GM12872 (cell line): ENCODE data around the gene RANBP17.

Source experiments
- TF ChIP-seq, protein P1 (sequence below): IDR thresholded peaks from 3 replicates; pipeline ENCODE4 v1.5.1; 2011; ENCODE audit warnings: low read depth, mild to moderate bottlenecking, low read length, moderate library complexity; ENCODE audit not compliant: insufficient read depth

The RANBP17 gene

DNA sequence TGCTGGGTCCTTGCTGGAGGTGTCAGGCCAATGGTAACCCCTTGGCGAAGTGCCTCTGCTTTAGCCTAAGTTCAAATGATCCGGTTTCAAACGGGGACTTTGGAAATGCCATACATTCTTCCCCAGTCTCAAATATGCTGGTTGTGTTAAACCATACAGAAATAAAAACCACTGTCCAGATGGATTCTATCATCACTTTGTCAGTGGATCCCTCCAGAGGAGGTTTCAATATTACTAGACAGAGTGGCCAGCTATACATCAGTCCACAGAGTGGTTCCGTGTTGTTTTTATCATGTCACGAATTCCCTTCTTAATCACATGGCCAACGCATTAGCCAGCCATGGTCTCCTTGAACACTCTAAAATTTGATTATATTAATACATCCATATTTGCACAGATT lies 7.3 kb upstream of the RANBP17 start:
- TF ChIP-seq, protein P1, sequence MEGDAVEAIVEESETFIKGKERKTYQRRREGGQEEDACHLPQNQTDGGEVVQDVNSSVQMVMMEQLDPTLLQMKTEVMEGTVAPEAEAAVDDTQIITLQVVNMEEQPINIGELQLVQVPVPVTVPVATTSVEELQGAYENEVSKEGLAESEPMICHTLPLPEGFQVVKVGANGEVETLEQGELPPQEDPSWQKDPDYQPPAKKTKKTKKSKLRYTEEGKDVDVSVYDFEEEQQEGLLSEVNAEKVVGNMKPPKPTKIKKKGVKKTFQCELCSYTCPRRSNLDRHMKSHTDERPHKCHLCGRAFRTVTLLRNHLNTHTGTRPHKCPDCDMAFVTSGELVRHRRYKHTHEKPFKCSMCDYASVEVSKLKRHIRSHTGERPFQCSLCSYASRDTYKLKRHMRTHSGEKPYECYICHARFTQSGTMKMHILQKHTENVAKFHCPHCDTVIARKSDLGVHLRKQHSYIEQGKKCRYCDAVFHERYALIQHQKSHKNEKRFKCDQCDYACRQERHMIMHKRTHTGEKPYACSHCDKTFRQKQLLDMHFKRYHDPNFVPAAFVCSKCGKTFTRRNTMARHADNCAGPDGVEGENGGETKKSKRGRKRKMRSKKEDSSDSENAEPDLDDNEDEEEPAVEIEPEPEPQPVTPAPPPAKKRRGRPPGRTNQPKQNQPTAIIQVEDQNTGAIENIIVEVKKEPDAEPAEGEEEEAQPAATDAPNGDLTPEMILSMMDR = no peak

DNA sequence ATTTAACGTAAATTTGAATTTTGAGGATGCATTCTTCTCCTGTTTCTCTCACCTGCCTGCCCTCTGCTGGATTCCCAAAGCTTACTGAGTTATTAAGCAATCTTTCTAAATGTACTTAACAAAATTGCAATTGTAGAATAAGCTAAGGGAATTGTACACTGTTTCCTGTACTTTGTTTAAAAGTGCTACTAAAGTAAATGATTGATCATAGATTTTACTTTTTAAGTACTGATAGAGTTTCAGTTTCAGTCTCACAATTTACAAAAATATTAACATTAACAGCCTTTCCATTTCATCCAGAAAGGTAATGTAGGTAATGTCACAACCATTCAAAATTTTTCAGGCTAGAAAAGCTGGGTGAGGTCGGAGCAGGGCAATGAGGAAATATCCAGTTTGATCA lies 4.8 kb upstream of the RANBP17 start:
- TF ChIP-seq, protein P1 = no peak

DNA sequence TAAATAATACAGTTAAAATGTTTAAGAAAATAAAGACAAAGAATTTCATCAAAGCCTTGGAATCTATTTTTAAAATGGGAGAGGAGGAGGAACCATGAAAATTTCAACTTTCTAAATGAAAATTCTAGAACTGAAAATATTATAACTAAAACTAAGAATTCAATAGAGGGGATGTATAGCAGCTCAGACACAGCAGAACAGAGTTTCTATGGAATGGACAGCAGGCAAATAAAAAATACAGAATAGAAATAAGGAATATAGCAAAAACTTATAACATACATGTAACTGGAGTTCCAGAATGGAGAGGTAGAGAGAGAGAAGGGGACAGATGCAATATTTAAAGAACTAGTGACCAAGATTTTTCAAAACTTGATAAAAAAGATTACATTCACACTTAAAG lies 1.4 kb upstream of the RANBP17 start:
- TF ChIP-seq, protein P1 = no peak

DNA sequence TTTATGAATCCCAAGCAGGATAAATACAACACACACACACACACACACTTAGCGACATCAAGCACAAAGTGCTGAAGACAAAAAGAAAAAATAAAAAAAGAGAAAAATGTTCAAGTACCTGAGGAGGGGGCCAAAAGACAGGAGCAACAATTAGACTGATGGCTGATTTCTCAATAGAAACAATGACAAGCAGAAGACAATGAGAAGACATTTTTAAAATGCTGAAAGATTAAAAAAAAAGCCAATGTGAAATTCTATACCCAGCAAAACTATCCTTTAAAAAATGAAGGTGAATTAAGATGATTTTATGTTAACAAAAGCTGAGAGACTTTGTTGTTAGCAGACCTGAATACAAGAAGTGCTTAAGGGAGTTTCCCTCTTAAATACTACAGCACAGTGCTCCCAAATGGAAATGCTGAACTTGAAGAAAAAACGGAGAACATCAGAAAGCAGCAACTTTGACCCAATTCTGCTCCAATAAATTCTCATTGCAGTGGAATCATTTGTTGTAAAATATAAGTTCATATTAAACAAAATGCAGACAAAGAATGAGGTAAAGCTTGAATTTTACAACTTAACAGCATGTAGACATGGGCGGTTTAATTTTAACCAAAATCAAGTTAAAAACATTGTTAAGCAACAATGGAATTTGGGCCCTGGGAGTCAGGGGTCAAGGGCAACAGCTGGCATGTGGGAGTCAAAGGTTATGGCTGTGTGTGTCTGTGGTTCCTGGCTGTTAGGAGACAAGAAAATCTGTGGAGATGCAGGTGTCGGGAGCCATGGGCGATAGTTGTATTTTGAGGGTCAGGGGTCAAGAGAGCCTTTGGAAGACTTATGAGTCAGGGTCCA lies 776 bp upstream of the RANBP17 start:
- TF ChIP-seq, protein P1 = no peak

DNA sequence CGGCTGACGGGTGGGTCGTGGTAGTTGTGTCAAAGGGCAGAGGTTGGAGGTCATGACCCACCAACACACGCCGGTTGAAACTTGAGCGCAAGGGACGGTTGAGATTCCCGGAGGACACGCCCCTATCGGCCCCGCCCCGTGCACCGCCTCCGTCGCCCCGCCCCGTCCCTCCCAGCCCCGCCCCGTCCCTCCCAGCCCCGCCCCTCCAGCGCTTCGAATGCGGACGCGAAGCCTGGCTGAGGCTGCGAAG lies 226 bp upstream of the RANBP17 start:
- TF ChIP-seq, protein P1 = no peak

DNA sequence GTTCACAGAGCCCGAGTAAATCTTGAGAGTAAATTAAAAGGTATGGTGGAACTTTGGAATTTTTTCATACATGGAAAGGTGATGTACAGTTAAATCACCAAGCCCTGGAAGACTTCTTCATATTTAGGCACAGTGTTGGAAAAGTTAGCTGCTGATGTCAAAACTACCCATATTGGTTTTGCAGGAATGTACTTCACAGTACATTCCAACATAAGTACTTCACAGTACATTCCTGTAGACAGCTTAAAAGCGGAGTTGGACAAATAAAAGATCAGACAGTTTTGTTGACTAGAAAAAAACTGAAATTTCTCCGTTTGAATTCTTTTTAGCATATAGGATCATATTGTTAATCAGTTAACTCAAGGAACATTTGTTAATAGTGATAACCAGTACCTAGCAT lies 1.8 kb downstream of the RANBP17 start:
- TF ChIP-seq, protein P1 = no peak

DNA sequence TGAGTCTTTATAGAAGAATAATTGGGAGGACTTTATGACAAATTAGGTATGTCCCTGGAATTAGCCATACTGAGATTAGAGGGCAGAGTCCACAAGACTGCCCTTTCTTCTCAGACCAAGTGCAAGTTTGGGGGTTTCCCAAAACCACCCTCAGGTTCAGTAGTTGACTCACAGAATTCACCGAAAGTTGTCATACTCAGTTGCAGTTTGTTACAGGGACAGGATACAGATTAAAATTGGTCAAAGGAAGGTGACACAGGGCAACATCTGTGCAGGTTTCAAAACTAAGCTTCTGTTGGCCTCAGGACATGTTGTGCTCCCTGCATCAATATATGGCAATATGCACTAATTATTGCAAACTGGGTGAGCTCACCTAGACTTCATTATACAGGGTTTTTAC lies 3.8 kb downstream of the RANBP17 start:
- TF ChIP-seq, protein P1 = no peak
